GM19351 (cell line): ENCODE measurements around the gene ADAP1.
"Not testable (repeated sequence)": the region's sequence is repeated elsewhere in the genome, so short reads cannot be mapped to it uniquely, and the experiment has no call there.

Experiments
- ATAC-seq: cut with Tn5 transposase; IDR thresholded peaks from one replicate; pipeline ENCODE4 v1.9.1; 2021; ENCODE audit warnings: mild to moderate bottlenecking, moderate library complexity; ENCODE audit not compliant: unreplicated experiment

ADAP1 gene

GRCh38 chr7:954330-955238 lies at the start of gene ADAP1:
Gene ADAP1 (minus strand): TSS chr7:954680. CDS start chr7:954477, 203 bp downstream.
- peak; percentile 62 for ATAC-seq

GRCh38 chr7:1002445-1002844 lies 48.0 kb upstream of the ADAP1 start:
- not testable (repeated sequence) for ATAC-seq

- not testable (repeated sequence) for ATAC-seq
Observed at GRCh38 chr7:1002026-1002425, 47.5 kb upstream of the ADAP1 start.

GRCh38 chr7:1001069-1001770 lies 46.7 kb upstream of the ADAP1 start:
- not testable (repeated sequence) for ATAC-seq

- ATAC-seq, result no peak
Observed at GRCh38 chr7:999941-1000935, 45.8 kb upstream of the ADAP1 start.

GRCh38 chr7:999149-999879 lies 44.8 kb upstream of the ADAP1 start:
- ATAC-seq, result no peak

- no peak for ATAC-seq
Observed at GRCh38 chr7:997404-998395, 43.2 kb upstream of the ADAP1 start.

- ATAC-seq, result no peak
Observed at GRCh38 chr7:996079-996872, 41.8 kb upstream of the ADAP1 start.

- no peak for ATAC-seq
Observed at GRCh38 chr7:995571-995970, 41.1 kb upstream of the ADAP1 start.

GRCh38 chr7:994592-995308 lies 40.3 kb upstream of the ADAP1 start:
- no peak for ATAC-seq

GRCh38 chr7:992709-993607 lies 38.5 kb upstream of the ADAP1 start:
- ATAC-seq, result peak; percentile 84

GRCh38 chr7:991729-992656 lies 37.5 kb upstream of the ADAP1 start:
- ATAC-seq, result no peak

- no peak for ATAC-seq
Observed at GRCh38 chr7:990933-991728, 36.7 kb upstream of the ADAP1 start.

- no peak for ATAC-seq
Observed at GRCh38 chr7:990352-990932, 36.0 kb upstream of the ADAP1 start.
